Stimulated activated CD4-positive, alpha-beta T cell treated with anti-CD3 and anti-CD28 coated beads, Interleukin-4, amount 100 ng/mL, for 1 hour (primary cell): Measurements from ENCODE around the gene TAS2R38.

Source experiments
- DNase-seq: peaks from one replicate; pipeline ENCODE4 v3.0.0-alpha.2; 2020

TAS2R38 gene

GRCh38 chr7:141975806-141976523 lies 2.4 kb upstream of the TAS2R38 start:
- DNase-seq = peak; percentile 75

GRCh38 chr7:141974831-141975230 lies 1.3 kb upstream of the TAS2R38 start:
- no peak for DNase-seq

GRCh38 chr7:141960687-141961422 lies 12.7 kb downstream of the TAS2R38 start:
- no peak for DNase-seq

GRCh38 chr7:141956084-141956483 lies 17.5 kb downstream of the TAS2R38 start:
- DNase-seq = no peak

GRCh38 chr7:141954334-141954733 lies 19.2 kb downstream of the TAS2R38 start:
- DNase-seq = no peak

- no peak for DNase-seq
Observed at GRCh38 chr7:141952461-141952860, 21.1 kb downstream of the TAS2R38 start.

- no peak for DNase-seq
Observed at GRCh38 chr7:141950806-141951205, 22.8 kb downstream of the TAS2R38 start.

- DNase-seq = no peak
Observed at GRCh38 chr7:141949911-141950310, 23.7 kb downstream of the TAS2R38 start.

GRCh38 chr7:141949451-141949850 lies 24.1 kb downstream of the TAS2R38 start:
- no peak for DNase-seq

- no peak for DNase-seq
Observed at GRCh38 chr7:141949021-141949420, 24.6 kb downstream of the TAS2R38 start.

GRCh38 chr7:141946796-141947195 lies 26.8 kb downstream of the TAS2R38 start, which contains the start of gene CLEC5A:
TSS of gene CLEC5A (minus strand) at chr7:141946974. CDS start at chr7:141946292, 682 bp downstream.
- no peak for DNase-seq

GRCh38 chr7:141945356-141945755 lies 28.2 kb downstream of the TAS2R38 start:
- no peak for DNase-seq

- no peak for DNase-seq
Observed at GRCh38 chr7:141944811-141945210, 28.8 kb downstream of the TAS2R38 start.

GRCh38 chr7:141943846-141944245 lies 29.7 kb downstream of the TAS2R38 start:
- DNase-seq = no peak

GRCh38 chr7:141941075-141941474 lies 32.5 kb downstream of the TAS2R38 start:
- no peak for DNase-seq

GRCh38 chr7:141930211-141930610 lies 43.4 kb downstream of the TAS2R38 start:
- no peak for DNase-seq

- no peak for DNase-seq
Observed at GRCh38 chr7:141928845-141929195, 44.8 kb downstream of the TAS2R38 start.

GRCh38 chr7:141928146-141928844 lies 45.3 kb downstream of the TAS2R38 start:
- DNase-seq = no peak
